ENCODE results near the gene MED13L. TPM values are rescaled to one million over a fixed set of nuclear protein-coding genes. Genes with fewer than 3 reads are reported as not detected.
"Not testable (repeated sequence)": the region's sequence is repeated elsewhere in the genome, so short reads cannot be mapped to it uniquely, and the experiment has no call there.

MED13L gene
- total and polyA plus RNA-seq, 9 donors: 47.8 to 198 (median 156) TPM

DNA sequence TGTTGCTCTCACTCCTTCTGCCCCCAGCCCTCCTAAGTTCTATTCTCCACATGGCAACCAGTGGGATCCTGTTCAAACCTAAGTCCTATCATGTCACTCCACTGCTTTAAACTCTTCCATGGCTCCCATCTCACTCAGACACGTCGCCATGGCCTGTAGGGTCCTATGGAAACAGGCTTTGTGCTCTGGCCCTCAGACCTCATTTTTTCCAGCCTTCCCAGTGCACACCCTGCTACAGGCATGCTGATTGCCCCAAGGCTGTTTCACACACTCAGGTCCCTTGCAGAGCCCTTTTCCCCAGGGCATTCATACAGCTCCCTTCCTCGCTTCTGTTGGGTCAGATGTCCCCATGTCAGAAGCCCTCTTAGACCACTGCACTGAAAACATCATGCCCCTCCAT, 11.2 kb upstream of the MED13L start:
- H3K9me3 ChIP-seq: no peaks in the 10 kb centered on the region
- TF ChIP-seq, protein P1, sequence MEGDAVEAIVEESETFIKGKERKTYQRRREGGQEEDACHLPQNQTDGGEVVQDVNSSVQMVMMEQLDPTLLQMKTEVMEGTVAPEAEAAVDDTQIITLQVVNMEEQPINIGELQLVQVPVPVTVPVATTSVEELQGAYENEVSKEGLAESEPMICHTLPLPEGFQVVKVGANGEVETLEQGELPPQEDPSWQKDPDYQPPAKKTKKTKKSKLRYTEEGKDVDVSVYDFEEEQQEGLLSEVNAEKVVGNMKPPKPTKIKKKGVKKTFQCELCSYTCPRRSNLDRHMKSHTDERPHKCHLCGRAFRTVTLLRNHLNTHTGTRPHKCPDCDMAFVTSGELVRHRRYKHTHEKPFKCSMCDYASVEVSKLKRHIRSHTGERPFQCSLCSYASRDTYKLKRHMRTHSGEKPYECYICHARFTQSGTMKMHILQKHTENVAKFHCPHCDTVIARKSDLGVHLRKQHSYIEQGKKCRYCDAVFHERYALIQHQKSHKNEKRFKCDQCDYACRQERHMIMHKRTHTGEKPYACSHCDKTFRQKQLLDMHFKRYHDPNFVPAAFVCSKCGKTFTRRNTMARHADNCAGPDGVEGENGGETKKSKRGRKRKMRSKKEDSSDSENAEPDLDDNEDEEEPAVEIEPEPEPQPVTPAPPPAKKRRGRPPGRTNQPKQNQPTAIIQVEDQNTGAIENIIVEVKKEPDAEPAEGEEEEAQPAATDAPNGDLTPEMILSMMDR (IDR thresholded peaks at IDR 0.05): no peak
- TF ChIP-seq POLR2A (IDR thresholded peaks at IDR 0.05) (no peak), EP300 (IDR thresholded peaks at IDR 0.05) (no peak)
- DNase-seq: no peak
- no peaks in the 10 kb centered on the region for H3K36me3 ChIP-seq
- 92 to 97% (median 97%) methylated on average over 3 of the region's 3 CpGs for WGBS, 3 donors
- intact Hi-C loops (cut with DNase I): no loop called here
- peaks cover 1% of the 10 kb centered on the region for H3K4me1 ChIP-seq (ENCODE audit: insufficient read depth)
- H3K27me3 ChIP-seq: no peaks in the 10 kb centered on the region
- H3K4me3 ChIP-seq: no peak overlapping the region
- H3K27ac ChIP-seq: no peak overlapping the region

DNA sequence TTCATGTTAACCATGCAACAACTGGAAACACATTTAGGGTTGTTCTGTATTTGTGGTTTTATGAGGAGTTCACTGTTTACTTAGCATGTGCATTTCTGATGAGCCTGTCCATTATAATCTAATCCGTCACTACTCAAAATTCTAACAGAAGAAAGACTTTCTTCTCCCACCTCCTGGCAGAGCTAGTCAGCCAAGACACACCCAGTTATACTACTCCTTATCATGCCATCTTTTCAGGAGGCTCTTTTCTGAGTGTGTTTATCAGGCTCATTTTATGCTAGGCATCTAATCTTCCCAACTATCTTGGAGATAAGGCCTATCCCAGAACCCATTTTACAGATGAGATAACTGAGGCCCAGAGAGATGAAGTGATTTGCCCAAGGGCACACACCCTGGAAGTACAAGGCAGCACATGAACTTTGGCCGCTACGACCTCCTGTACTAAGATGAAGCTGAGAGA, 10.4 kb upstream of the MED13L start:
- TF ChIP-seq EP300 (IDR thresholded peaks at IDR 0.05): no peak
- TF ChIP-seq, protein P1 (IDR thresholded peaks at IDR 0.05): no peak
- TF ChIP-seq POLR2A (IDR thresholded peaks at IDR 0.05): no peak
- H3K9me3 ChIP-seq: no peaks in the 10 kb centered on the region
- H3K4me1 ChIP-seq (ENCODE audit: insufficient read depth): no peaks in the 10 kb centered on the region
- intact Hi-C loops (cut with DNase I): no loop called here
- no peak overlapping the region for H3K27ac ChIP-seq
- 93 to 96% (median 95%) methylated on average over 3 of the region's 3 CpGs for WGBS, 3 donors
- H3K36me3 ChIP-seq: no peaks in the 10 kb centered on the region
- no peaks in the 10 kb centered on the region for H3K27me3 ChIP-seq
- DNase-seq: no peak
- no peak overlapping the region for H3K4me3 ChIP-seq

DNA sequence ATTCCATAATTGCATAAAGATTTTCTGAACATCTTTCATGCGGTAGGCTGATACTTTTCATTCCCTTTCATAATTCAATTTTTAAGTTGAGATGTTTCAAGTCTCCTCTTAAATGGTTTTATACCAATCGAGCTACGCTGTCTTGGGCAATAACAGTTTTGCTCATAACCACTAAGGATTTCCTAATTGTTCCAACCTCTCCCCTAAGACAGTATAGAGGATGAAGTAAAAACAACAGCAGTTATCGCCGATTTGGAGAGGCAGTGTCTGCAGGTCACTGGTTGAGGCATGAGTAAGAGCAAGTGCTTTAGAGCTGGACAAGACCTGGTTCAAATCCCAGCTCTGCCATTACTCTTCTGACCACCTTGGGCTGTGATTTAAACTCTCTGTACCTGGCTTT, 6.9 kb upstream of the MED13L start:
- Histone ChIP-seq H3K9me3 (no peaks in the 10 kb centered on the region), H3K36me3 (no peaks in the 10 kb centered on the region)
- intact Hi-C loops (cut with DNase I): no loop called here

DNA sequence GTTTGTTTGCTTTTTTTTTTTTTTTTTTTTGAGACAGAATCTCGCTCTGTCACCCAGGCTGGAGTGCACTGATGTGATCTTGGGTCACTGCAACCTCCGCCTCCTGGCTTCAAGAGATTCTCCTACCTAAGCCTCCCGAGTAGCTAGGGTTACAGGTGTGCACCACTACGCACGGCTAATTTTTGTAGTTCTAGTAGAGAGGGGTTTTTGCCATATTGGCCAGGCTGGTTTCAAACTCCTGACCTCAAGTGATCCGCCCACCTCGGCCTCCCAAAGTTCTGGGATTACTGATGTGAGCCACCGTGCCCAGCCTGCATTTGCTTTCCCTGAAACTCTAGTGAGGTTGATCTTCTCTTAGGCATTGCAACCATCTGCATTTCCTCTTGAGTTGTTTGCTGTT, 6.4 kb upstream of the MED13L start:
- H3K27ac ChIP-seq; H3K9me3 ChIP-seq; intact Hi-C loops (cut with DNase I); DNase-seq; H3K36me3 ChIP-seq; H3K4me3 ChIP-seq; H3K4me1 ChIP-seq (ENCODE audit: insufficient read depth); H3K27me3 ChIP-seq: not testable (repeated sequence)
- WGBS, 3 donors: 90 to 93% (median 92%) methylated on average over 8 of the region's 8 CpGs

More for the DNA sequence above, 6.9 kb upstream of the MED13L start:
- WGBS, 3 donors: 89 to 94% (median 90%) methylated on average over 5 of the region's 5 CpGs
- H3K4me1 ChIP-seq (ENCODE audit: insufficient read depth): no peaks in the 10 kb centered on the region
- H3K27ac ChIP-seq: no peak overlapping the region
- DNase-seq: no peak
- no peak overlapping the region for H3K4me3 ChIP-seq
- TF ChIP-seq POLR2A (IDR thresholded peaks at IDR 0.05) (no peak), EP300 (IDR thresholded peaks at IDR 0.05) (no peak)
- TF ChIP-seq, protein P1 (IDR thresholded peaks at IDR 0.05): no peak
- no peaks in the 10 kb centered on the region for H3K27me3 ChIP-seq

DNA sequence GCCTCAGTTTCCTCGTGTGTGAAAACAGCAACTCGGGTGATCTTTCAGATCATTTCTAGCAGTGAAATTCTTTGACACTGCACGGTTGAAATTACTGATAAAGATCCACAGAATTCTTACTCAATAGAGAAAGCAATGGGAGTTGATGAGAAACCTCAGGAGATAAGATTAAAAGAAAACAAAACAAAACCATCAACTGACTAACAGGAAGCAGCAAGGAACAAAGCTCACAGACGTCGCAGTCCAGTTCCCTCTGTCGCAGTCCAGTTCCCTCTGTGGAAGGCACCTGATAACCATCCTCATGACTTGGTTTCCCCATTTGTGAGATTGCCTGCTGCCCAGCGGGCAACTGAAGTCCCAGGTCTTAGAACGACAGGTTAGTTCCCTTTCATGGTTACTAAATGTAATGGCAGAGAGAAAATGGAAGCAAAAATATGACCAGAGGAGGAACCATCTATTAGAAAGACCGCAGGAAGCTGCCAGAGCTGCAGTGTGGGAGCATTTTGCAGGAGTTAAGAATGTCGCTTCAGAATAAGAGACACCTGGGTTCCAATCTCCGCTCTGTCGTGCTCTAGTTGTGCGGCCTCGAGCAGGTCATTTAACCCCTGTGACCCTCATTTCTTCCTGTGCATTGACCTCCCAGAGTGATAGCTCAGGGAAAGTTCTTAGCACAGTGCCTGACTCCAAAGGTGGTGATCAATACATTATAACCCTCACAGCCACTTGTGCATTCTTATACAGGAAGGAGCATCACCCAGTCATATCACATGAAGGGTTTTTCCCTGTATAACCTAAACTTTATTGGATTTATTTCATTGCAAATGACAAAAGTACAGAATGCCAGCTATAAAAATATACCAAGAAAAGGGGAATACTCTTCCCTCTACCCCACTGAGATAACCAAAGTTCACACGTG, 5.1 kb upstream of the MED13L start:
- H3K27me3 ChIP-seq: no peaks in the 10 kb centered on the region
- H3K27ac ChIP-seq: no peak overlapping the region
- DNase-seq: no peak
- intact Hi-C loops (cut with DNase I): no loop called here
- no peaks in the 10 kb centered on the region for H3K9me3 ChIP-seq
- no peaks in the 10 kb centered on the region for H3K36me3 ChIP-seq
- H3K4me1 ChIP-seq (ENCODE audit: insufficient read depth): peaks cover 2% of the 10 kb centered on the region
- WGBS, 3 donors: 44 to 48% (median 47%) methylated on average over 15 of the region's 15 CpGs
- no peak overlapping the region for H3K4me3 ChIP-seq
- TF ChIP-seq EP300 (IDR thresholded peaks at IDR 0.05): no peak
- TF ChIP-seq POLR2A (IDR thresholded peaks at IDR 0.05): no peak
- TF ChIP-seq, protein P1 (IDR thresholded peaks at IDR 0.05): no peak
